Measurements from ENCODE around the gene A1BG. TPM values are rescaled to one million over a fixed set of nuclear protein-coding genes. Genes with fewer than 3 reads are reported as not detected.

A1BG gene
- total and polyA plus RNA-seq, 7 donors: 1.6 to 12.0 (median 5.2) TPM

- DNase-seq: no peak
- Histone ChIP-seq H3K27ac (no peak overlapping the region), H3K4me1 (peaks cover 9% of the 10 kb centered on the region), H3K9me3 (no peaks in the 10 kb centered on the region), H3K27me3 (ENCODE audit: insufficient read depth in 3 of 3, low read length in 2 of 3) (no peaks in the 10 kb centered on the region), H3K4me3 (no peak overlapping the region), H3K36me3 (ENCODE audit: insufficient read depth in 1 of 2, low read depth in 1 of 2) (peaks cover 12 to 55% of the 10 kb centered on the region in 2 donors)
- no peak for ATAC-seq
- TF ChIP-seq CTCF (IDR thresholded peaks at IDR 0.05): no peak
- intact Hi-C loops (cut with DNase I): loop anchor here in 1 of 2 donors (5.0 kb wide), 1 partner anchor 55 kb away; the partner anchor contains the start of gene ZNF497
- WGBS, 3 donors: 77 to 80% (median 78%) methylated on average over 4 of the region's 4 CpGs
Measured at GRCh38 chr19:58307736-58308135, 45.6 kb downstream of the A1BG start.

- DNase-seq: no peak
- intact Hi-C loops (cut with DNase I): loop anchor here in 1 of 2 donors (5.0 kb wide), 1 partner anchor 56 kb away; the partner anchor contains the start of gene ZNF497
- Histone ChIP-seq H3K9me3 (peaks cover 13% of the 10 kb centered on the region), H3K4me3 (peak overlapping the region; percentile 89), H3K36me3 (ENCODE audit: insufficient read depth in 1 of 2, low read depth in 1 of 2) (peaks cover 2 to 40% of the 10 kb centered on the region in 2 donors), H3K27ac (peak overlapping the region; percentile 93), H3K4me1 (peaks cover 9% of the 10 kb centered on the region), H3K27me3 (ENCODE audit: insufficient read depth in 3 of 3, low read length in 2 of 3) (no peaks in the 10 kb centered on the region)
- ATAC-seq: no peak
- no peak for TF ChIP-seq CTCF (IDR thresholded peaks at IDR 0.05)
- 47 to 64% (median 59%) methylated on average over 12 of the region's 12 CpGs for WGBS, 3 donors
Measured at GRCh38 chr19:58305932-58306323, 47.4 kb downstream of the A1BG start.

- DNase-seq (peak; percentile 96 to 98), ATAC-seq (peak; percentile 100)
- Histone ChIP-seq H3K27ac (peak within 1 kb of the TSS; percentile 93), H3K36me3 (ENCODE audit: insufficient read depth in 1 of 2, low read depth in 1 of 2) (peaks cover 2 to 46% of the 10 kb centered on the region in 2 donors), H3K4me3 (peak within 1 kb of the TSS; percentile 89), H3K9me3 (peaks cover 13% of the 10 kb centered on the region), H3K4me1 (peaks cover 9% of the 10 kb centered on the region), H3K27me3 (ENCODE audit: insufficient read depth in 3 of 3, low read length in 2 of 3) (no peaks in the 10 kb centered on the region)
- intact Hi-C loops (cut with DNase I): loop anchor here in 1 of 2 donors (5.0 kb wide), 1 partner anchor 57 kb away; the partner anchor contains the start of gene ZNF497
- peak; percentile 19 for TF ChIP-seq CTCF (IDR thresholded peaks at IDR 0.05)
- 1% methylated on average over 55 of the region's 55 CpGs for WGBS, 3 donors
Measured at GRCh38 chr19:58305065-58305931, 48.0 kb downstream of the A1BG start, which contains the start of gene ERVK3-1. ERVK3-1 (plus strand) TSS chr19:58305377; CDS start chr19:58312169, 6,792 bp downstream.

GRCh38 chr19:58304748-58305064 is 48.6 kb downstream of the A1BG start:
- Histone ChIP-seq H3K36me3 (ENCODE audit: insufficient read depth in 1 of 2, low read depth in 1 of 2) (peaks cover 2 to 45% of the 10 kb centered on the region in 2 donors), H3K4me3 (peak overlapping the region; percentile 89), H3K4me1 (peaks cover 9% of the 10 kb centered on the region), H3K9me3 (peaks cover 16% of the 10 kb centered on the region), H3K27ac (peak overlapping the region; percentile 93), H3K27me3 (ENCODE audit: insufficient read depth in 3 of 3, low read length in 2 of 3) (peaks cover 0 to 1% (median 0%) of the 10 kb centered on the region in 3 donors)
- intact Hi-C loops (cut with DNase I): loop anchor here in 1 of 2 donors (5.0 kb wide), 1 partner anchor 58 kb away; the partner anchor contains the start of gene ZNF497
- DNase-seq: no peak
- WGBS, 3 donors: 13 to 27% (median 15%) methylated on average over 7 of the region's 7 CpGs
- TF ChIP-seq CTCF (IDR thresholded peaks at IDR 0.05): no peak
- ATAC-seq: peak; percentile 10 to 55 (median 26)

All from psoas muscle (tissue), 8 donors.